Measurements from ENCODE around the gene GPX3. TPM values are rescaled to one million over a fixed set of nuclear protein-coding genes. Genes with fewer than 3 reads are reported as not detected.

GPX3 gene
- total and polyA plus RNA-seq, 10 of the 15 experiments (the other 5 are each of a cell fraction or from before 2014, with no cell fraction given) = 0.04 to 1.0 (median 0.15) TPM; not detected in 3

GRCh38 chr5:151075698-151076331, 55.4 kb downstream of the GPX3 start:
- in situ Hi-C loops (cut with MboI) (no loop called here), intact Hi-C loops (cut with micrococcal nuclease; ENCODE audit: unreplicated experiment) (loop anchor here (5.0 kb wide), 1 partner anchor 36 kb away; no protein-coding TSS in a partner anchor)
- H3K4me2 ChIP-seq (ENCODE audit: control insufficient read depth, insufficient read depth) = peak overlapping the region; percentile 100
- ATAC-seq (peak; percentile 7), DNase-seq (ENCODE audit: low read depth, low spot score) (no peak), FAIRE-seq (no peak)
- no TSS peak for BruUV-seq (replicated peaks)
- SMC1A ChIA-PET (ENCODE audit: uncharacterized antibody, unreplicated experiment) = interaction anchor here (0.7 to 10.8 kb wide), 7 partner anchors 10 to 40 kb away, joined by 3 to 97 read pairs (median 4); no protein-coding TSS in a partner anchor
- H3K9me3 ChIP-seq (replicated peaks; ENCODE audit: control insufficient read depth, insufficient read depth, low read length) = no peaks in the 10 kb centered on the region; the same call in 2 of the 3 replicates
- RAD21 ChIA-PET (ENCODE audit: unreplicated experiment) = interaction anchor here (0.9 to 2.0 kb wide), 4 partner anchors 11 to 42 kb away, joined by 3 to 10 read pairs (median 6); no protein-coding TSS in a partner anchor
- peaks cover 31% of the 10 kb centered on the region for H4K20me1 ChIP-seq (ENCODE audit: control insufficient read depth, insufficient read depth)
- peak overlapping the region; percentile 90 for H3K27ac ChIP-seq (ENCODE audit: control insufficient read depth, insufficient read depth)
- CTCF ChIA-PET = interaction anchor here (0.7 to 7.5 kb wide), 11 partner anchors 8 to 242 kb away, joined by 3 to 60 read pairs (median 5); no protein-coding TSS in a partner anchor
- peaks cover 12 to 54% of the 10 kb centered on the region in 2 experiments for H3K36me3 ChIP-seq (ENCODE audit: control insufficient read depth in 2 of 2, insufficient read depth in 2 of 2, low read length in 1 of 2)
- H3K9ac ChIP-seq (ENCODE audit: control insufficient read depth, insufficient read depth, low read length) = peak overlapping the region; percentile 53; the same call in 1 of the 2 replicates
- no peak overlapping the region for H2AFZ ChIP-seq (ENCODE audit: control insufficient read depth, low read depth, low read length)
- peak overlapping the region; percentile 89 for H3K4me3 ChIP-seq
- no peaks in the 10 kb centered on the region for H3K27me3 ChIP-seq (replicated peaks in 1 of 2; ENCODE audit: control insufficient read depth in 2 of 2, insufficient read depth in 2 of 2, low read length in 1 of 2)
- 0% methylated on average over 5 of the region's 5 CpGs for WGBS (ENCODE audit: insufficient coverage, insufficient replicate concordance, low lambda C conversion rate, missing lambda C conversion rate)
- H3K79me2 ChIP-seq (ENCODE audit: control insufficient read depth, insufficient read depth, low read length) = peaks cover 99% of the 10 kb centered on the region
- peaks cover 45% of the 10 kb centered on the region for H3K4me1 ChIP-seq (ENCODE audit: control insufficient read depth, insufficient read depth, low read length)
- POLR2A ChIA-PET = interaction anchor here (0.5 to 14.3 kb wide), 4 partner anchors 10 to 177 kb away, joined by 3 to 222 read pairs (median 4); no protein-coding TSS in a partner anchor
- no peak for TF ChIP-seq EED (IDR thresholded peaks at IDR 0.05; ENCODE audit: low read depth)
- TF ChIP-seq ASH2L (IDR thresholded peaks at IDR 0.05; ENCODE audit: borderline replicate concordance, low read depth) = no peak
- TF ChIP-seq EGR1 (IDR thresholded peaks at IDR 0.05; ENCODE audit: borderline replicate concordance in 1 of 2, low read depth in 2 of 2, low read length in 2 of 2) = peak in 1 of 2 experiments; percentile 61; a peak in 1 of 3 replicates
- no peak for TF ChIP-seq ZNF592 (IDR thresholded peaks at IDR 0.05)
- peak; percentile 63 for TF ChIP-seq POLR2A (IDR thresholded peaks at IDR 0.05; ENCODE audit: low read depth, low read length)
- TF ChIP-seq NFYB (IDR thresholded peaks at IDR 0.05; ENCODE audit: insufficient read depth, low read depth, low read length) = no peak
- TF ChIP-seq SKIL (IDR thresholded peaks at IDR 0.05; ENCODE audit: low read depth, poor library complexity, severe bottlenecking) = no peak
- no peak for TF ChIP-seq RUNX3 (IDR thresholded peaks at IDR 0.05; ENCODE audit: low read length)
- peak; percentile 20 for TF ChIP-seq PBX3 (IDR thresholded peaks at IDR 0.05; ENCODE audit: insufficient replicate concordance, low read depth, low read length)
